D341Med (cell line): Measurements from ENCODE around the gene XRCC1.
"Not testable (repeated sequence)": the region's sequence is repeated elsewhere in the genome, so short reads cannot be mapped to it uniquely, and the experiment has no call there.

Source experiments
- DNase-seq: peaks from one replicate; pipeline ENCODE4 v3.0.0; 2012; ENCODE audit warnings: low spot score

The XRCC1 gene

GRCh38 chr19:43519436-43520088 is 55.8 kb downstream of the XRCC1 start:
- peak; percentile 76 for DNase-seq

- DNase-seq: no peak
Observed at GRCh38 chr19:43518051-43518450, 57.3 kb downstream of the XRCC1 start.

GRCh38 chr19:43512399-43512798 is 62.9 kb downstream of the XRCC1 start:
- not testable (repeated sequence) for DNase-seq

- DNase-seq: no peak
Observed at GRCh38 chr19:43511324-43511723, 64.0 kb downstream of the XRCC1 start.

- no peak for DNase-seq
Observed at GRCh38 chr19:43510713-43511112, 64.6 kb downstream of the XRCC1 start.

GRCh38 chr19:43507880-43508279 is 67.4 kb downstream of the XRCC1 start:
- no peak for DNase-seq

- no peak for DNase-seq
Observed at GRCh38 chr19:43506629-43507028, 68.7 kb downstream of the XRCC1 start.

GRCh38 chr19:43505941-43506340 is 69.4 kb downstream of the XRCC1 start:
- no peak for DNase-seq

GRCh38 chr19:43505186-43505456 is 70.2 kb downstream of the XRCC1 start:
- no peak for DNase-seq

- DNase-seq: no peak
Observed at GRCh38 chr19:43504426-43505185, 70.7 kb downstream of the XRCC1 start, which contains the start of gene PHLDB3. Gene PHLDB3, minus strand, starts transcription at chr19:43504746. Its CDS starts 628 bp downstream, at chr19:43504118.

GRCh38 chr19:43503501-43504425 is 71.6 kb downstream of the XRCC1 start:
- DNase-seq: peak; percentile 99

- no peak for DNase-seq
Observed at GRCh38 chr19:43502419-43502976, 72.8 kb downstream of the XRCC1 start.

GRCh38 chr19:43501661-43502418 is 73.5 kb downstream of the XRCC1 start:
- DNase-seq: no peak

- DNase-seq: no peak
Observed at GRCh38 chr19:43499042-43499441, 76.3 kb downstream of the XRCC1 start.

GRCh38 chr19:43498233-43498842 is 77.0 kb downstream of the XRCC1 start:
- DNase-seq: no peak

GRCh38 chr19:43496960-43497359 is 78.4 kb downstream of the XRCC1 start:
- DNase-seq: no peak

- no peak for DNase-seq
Observed at GRCh38 chr19:43495082-43495481, 80.2 kb downstream of the XRCC1 start.
